ENCODE measurements around the gene LHFPL4.
"Not testable (repeated sequence)": the region's sequence is repeated elsewhere in the genome, so short reads cannot be mapped to it uniquely, and the experiment has no call there.

- not testable (repeated sequence) for TF ChIP-seq CTCF, POLR2A (IDR thresholded peaks at IDR 0.05)
Measured at GRCh38 chr3:9601006-9601581, 47.5 kb upstream of the LHFPL4 start.
